Upper lobe of right lung (tissue), 1 donor: ENCODE results near the gene EPHA3. TPM values are rescaled to one million over a fixed set of nuclear protein-coding genes. Genes with fewer than 3 reads are reported as not detected.
A peak's percentile ranks its signal among the peaks of the same experiment; 100 is the strongest.

ENCODE experiments used
- ATAC-seq: fragments of 200-7000 bp; cut with Tn5 transposase; one replicate; pipeline ENCODE4 v1.9.1; 2020; ENCODE audit warnings: mild to moderate bottlenecking, moderate library complexity
- DNase-seq: peaks from one replicate; pipeline ENCODE4 v3.0.0-alpha.2; 2020
- H3K27ac ChIP-seq: fragments of 200-600 bp; one replicate; pipeline ENCODE4 v1.8.0; 2022
- H3K27me3 ChIP-seq: fragments of 200-600 bp; one replicate; pipeline ENCODE4 v1.8.0; 2022; ENCODE audit warnings: mild to moderate bottlenecking
- H3K36me3 ChIP-seq: fragments of 200-600 bp; one replicate; pipeline ENCODE4 v1.8.0; 2022
- H3K4me1 ChIP-seq: fragments of 200-600 bp; one replicate; pipeline ENCODE4 v1.8.0; 2022
- H3K4me3 ChIP-seq: fragments of 200-600 bp; one replicate; pipeline ENCODE4 v1.8.0; 2022; ENCODE audit warnings: mild to moderate bottlenecking
- H3K9me3 ChIP-seq: fragments of 200-600 bp; one replicate; pipeline ENCODE4 v1.8.0; 2022
- intact Hi-C: fragments of 100-400 bp; cut with DNase I; formaldehyde crosslinking; loops from one replicate; pipeline ENCODE4 v1.11.0; 2022
- total RNA-seq: library from RNA; stranded (reverse); fragmentation: NEBNext Ultra II Directional; extraction: Animal tissue kit (Norgen Biotek cat#: 25700); gene quantifications from one replicate; pipeline ENCODE4 v1.2.1, GENCODE V29; 2021
- TF ChIP-seq, protein P1 (sequence below): fragments of 200-600 bp; IDR thresholded peaks from one replicate; pipeline ENCODE4 v1.8.0; 2022; ENCODE audit warnings: antibody characterized with exemption
- donor health status: DM: no; HTN: yes; CAD: no; lungs with severe emphysema.

Gene EPHA3
- total RNA-seq, 1 donor from 2014 or later = 5.1 TPM

DNA sequence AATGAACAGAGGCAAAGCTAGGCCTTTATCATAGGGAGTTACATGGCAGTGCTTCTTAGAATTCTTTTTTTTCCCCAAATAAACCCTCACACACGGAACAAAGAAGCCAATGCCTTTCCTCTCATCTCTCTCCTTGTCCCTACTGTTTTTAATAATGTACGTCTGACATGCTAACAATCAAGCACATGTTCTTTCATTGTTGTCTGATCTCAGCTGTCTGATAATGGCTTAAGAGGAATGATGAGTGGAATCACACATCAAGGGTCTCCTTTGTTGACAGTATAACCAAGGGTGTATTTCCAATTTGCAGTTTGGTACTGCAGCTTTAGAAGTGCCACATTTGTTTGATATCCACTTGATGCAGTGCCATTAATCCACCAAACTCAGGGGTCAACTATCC is 34.8 kb upstream of the EPHA3 start:
- DNase-seq (no peak), ATAC-seq (no peak)
- H3K4me3 ChIP-seq = no peak overlapping the region
- H3K36me3 ChIP-seq = no peaks in the 10 kb centered on the region
- no peaks in the 10 kb centered on the region for H3K4me1 ChIP-seq
- H3K9me3 ChIP-seq = no peaks in the 10 kb centered on the region
- no peaks in the 10 kb centered on the region for H3K27me3 ChIP-seq
- no peak overlapping the region for H3K27ac ChIP-seq
- intact Hi-C loops = no loop called here
- TF ChIP-seq, protein P1, sequence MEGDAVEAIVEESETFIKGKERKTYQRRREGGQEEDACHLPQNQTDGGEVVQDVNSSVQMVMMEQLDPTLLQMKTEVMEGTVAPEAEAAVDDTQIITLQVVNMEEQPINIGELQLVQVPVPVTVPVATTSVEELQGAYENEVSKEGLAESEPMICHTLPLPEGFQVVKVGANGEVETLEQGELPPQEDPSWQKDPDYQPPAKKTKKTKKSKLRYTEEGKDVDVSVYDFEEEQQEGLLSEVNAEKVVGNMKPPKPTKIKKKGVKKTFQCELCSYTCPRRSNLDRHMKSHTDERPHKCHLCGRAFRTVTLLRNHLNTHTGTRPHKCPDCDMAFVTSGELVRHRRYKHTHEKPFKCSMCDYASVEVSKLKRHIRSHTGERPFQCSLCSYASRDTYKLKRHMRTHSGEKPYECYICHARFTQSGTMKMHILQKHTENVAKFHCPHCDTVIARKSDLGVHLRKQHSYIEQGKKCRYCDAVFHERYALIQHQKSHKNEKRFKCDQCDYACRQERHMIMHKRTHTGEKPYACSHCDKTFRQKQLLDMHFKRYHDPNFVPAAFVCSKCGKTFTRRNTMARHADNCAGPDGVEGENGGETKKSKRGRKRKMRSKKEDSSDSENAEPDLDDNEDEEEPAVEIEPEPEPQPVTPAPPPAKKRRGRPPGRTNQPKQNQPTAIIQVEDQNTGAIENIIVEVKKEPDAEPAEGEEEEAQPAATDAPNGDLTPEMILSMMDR = no peak

DNA sequence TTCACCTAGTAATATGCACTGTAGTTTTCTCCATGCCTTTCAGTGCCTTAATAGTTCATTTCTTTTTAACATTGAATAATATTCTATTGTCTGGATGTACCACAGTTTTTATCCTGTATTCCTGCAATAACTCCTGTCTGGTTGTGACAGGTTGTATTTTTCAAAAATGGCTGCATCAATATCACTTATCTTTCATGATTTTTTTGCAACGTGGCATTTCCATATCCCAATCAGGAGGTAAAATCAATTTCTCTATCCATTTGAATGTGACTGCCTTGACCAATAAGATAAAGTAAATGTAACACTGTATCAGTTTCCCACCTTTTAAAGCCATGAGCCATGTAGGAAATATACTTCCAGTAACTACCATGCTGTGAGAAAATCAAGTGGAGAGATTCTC is 27.5 kb upstream of the EPHA3 start:
- Histone ChIP-seq H3K4me3 (no peak overlapping the region), H3K4me1 (no peaks in the 10 kb centered on the region), H3K27me3 (no peaks in the 10 kb centered on the region), H3K36me3 (no peaks in the 10 kb centered on the region), H3K27ac (no peak overlapping the region), H3K9me3 (no peaks in the 10 kb centered on the region)
- TF ChIP-seq, protein P1 = no peak
- intact Hi-C loops = no loop called here
- DNase-seq = no peak
- no peak for ATAC-seq

DNA sequence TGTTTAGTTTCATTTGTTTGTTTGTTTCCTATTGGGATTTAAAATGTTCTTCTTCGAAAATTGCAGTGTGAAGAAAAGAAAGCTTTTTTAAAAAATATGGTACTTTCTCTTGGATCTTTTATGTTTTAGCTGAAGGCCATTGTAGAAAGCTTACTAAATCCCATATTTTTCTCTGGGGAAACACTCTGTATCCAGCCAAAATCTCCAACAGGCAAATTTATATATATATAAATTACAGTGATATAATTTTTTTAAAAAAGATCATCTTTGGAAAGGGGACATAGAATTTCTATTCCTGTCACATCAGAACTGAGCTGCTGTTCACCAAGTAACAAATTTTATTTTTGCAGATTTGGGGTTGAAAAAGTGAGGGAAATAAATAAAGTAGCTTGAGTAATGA is 19.6 kb upstream of the EPHA3 start:
- no peak for ATAC-seq
- intact Hi-C loops = no loop called here
- TF ChIP-seq, protein P1 = no peak
- Histone ChIP-seq H3K4me1 (no peaks in the 10 kb centered on the region), H3K36me3 (no peaks in the 10 kb centered on the region), H3K27me3 (no peaks in the 10 kb centered on the region), H3K27ac (no peak overlapping the region), H3K9me3 (no peaks in the 10 kb centered on the region), H3K4me3 (no peak overlapping the region)
- DNase-seq = no peak

DNA sequence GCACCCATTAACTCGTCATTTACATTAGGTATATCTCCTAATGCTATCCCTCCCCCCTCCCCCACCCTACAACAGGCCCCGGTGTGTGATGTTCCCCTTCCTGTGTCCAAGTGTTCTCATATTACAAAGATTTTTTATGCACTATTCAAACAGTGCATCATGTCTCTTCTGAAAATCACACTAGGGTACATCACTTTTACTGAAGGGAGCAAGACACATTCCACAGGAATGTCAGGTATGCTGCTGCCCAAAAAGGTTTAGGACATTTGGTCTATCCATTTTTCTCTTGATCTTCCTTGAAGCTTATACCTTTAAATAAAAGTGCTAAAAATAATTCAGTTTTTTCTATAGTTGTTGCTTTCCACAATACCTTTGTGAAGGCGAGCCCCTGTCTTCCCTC is 9.2 kb upstream of the EPHA3 start:
- Histone ChIP-seq H3K36me3 (no peaks in the 10 kb centered on the region), H3K27ac (no peak overlapping the region), H3K27me3 (no peaks in the 10 kb centered on the region), H3K4me3 (no peak overlapping the region), H3K4me1 (no peaks in the 10 kb centered on the region), H3K9me3 (no peaks in the 10 kb centered on the region)
- DNase-seq = no peak
- TF ChIP-seq, protein P1 = no peak
- intact Hi-C loops = no loop called here
- no peak for ATAC-seq

DNA sequence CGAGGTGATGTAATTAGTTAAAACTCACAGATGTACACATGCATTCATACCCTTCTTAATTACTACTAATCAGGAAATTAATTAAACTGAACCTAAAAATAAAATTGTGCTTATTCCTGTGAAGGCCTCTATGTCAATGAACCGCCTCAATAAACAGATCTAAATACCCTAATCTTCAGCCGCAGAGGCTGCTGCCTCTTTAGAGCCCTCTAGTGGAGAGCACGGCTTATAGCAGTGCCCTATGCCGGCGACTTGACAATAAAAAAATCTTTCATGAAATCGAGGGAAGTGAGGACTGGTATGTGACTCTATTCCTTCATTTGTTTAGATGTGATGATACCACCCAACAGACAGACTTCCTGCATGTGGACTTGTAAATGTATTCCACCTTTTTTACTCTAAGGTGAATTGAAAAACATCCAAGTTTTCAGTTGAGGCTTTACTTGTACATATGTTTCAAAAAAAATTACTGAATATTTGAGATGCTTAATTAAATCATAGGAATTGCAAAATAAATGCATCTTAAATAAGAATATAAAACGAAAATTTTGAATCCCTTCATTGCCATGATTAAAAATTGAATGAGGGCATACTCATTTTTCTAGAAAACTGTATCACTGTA is 8.3 kb upstream of the EPHA3 start:
- H3K27ac ChIP-seq = no peak overlapping the region
- no peaks in the 10 kb centered on the region for H3K9me3 ChIP-seq
- intact Hi-C loops = no loop called here
- TF ChIP-seq, protein P1 = peak; percentile 94
- H3K36me3 ChIP-seq = no peaks in the 10 kb centered on the region
- peak; percentile 90 for ATAC-seq
- no peak for DNase-seq
- H3K4me1 ChIP-seq = no peaks in the 10 kb centered on the region
- H3K27me3 ChIP-seq = no peaks in the 10 kb centered on the region
- H3K4me3 ChIP-seq = no peak overlapping the region

DNA sequence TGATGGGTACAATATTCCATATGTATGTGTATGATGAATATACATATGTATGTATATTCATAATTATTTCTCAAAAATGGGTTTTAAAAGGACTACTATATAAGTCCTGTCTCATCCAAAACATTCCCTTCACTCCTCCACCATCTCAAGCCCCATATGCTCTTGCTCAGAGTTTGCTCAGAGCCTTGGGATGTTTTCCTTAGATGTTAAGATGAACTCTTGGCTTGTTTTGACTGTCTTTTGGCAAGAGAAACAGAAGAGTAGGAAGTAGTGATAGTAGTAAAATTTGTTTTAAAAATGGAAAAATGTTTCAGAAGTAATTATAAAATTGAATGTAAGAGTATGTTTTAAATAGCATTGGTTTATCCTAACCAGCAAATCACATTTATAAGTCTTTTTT is 6.2 kb upstream of the EPHA3 start:
- no peaks in the 10 kb centered on the region for H3K36me3 ChIP-seq
- no peak overlapping the region for H3K27ac ChIP-seq
- TF ChIP-seq, protein P1 = no peak
- no peaks in the 10 kb centered on the region for H3K9me3 ChIP-seq
- H3K4me1 ChIP-seq = no peaks in the 10 kb centered on the region
- intact Hi-C loops = no loop called here
- ATAC-seq (no peak), DNase-seq (no peak)
- H3K4me3 ChIP-seq = no peak overlapping the region
- H3K27me3 ChIP-seq = peaks cover 11% of the 10 kb centered on the region
